ENCODE results near the gene SYT3.

The SYT3 gene

GRCh38 chr19:50639121-50640112 is at the start of gene SYT3:
Gene SYT3, minus strand, starts transcription at chr19:50639881. Its CDS starts 2,470 bp downstream, at chr19:50637411.
- DNase-seq = peak; percentile 9 to 11

- no peak for DNase-seq
Observed at GRCh38 chr19:50688766-50689165, 49.1 kb upstream of the SYT3 start.

- no peak for DNase-seq
Observed at GRCh38 chr19:50686310-50687032, 46.8 kb upstream of the SYT3 start.

GRCh38 chr19:50679177-50680125 is 39.8 kb upstream of the SYT3 start:
- DNase-seq = peak; percentile 62 to 64

GRCh38 chr19:50678323-50678722 is 38.6 kb upstream of the SYT3 start:
- DNase-seq = no peak

GRCh38 chr19:50677636-50678035 is 38.0 kb upstream of the SYT3 start:
- DNase-seq = no peak

DNA sequence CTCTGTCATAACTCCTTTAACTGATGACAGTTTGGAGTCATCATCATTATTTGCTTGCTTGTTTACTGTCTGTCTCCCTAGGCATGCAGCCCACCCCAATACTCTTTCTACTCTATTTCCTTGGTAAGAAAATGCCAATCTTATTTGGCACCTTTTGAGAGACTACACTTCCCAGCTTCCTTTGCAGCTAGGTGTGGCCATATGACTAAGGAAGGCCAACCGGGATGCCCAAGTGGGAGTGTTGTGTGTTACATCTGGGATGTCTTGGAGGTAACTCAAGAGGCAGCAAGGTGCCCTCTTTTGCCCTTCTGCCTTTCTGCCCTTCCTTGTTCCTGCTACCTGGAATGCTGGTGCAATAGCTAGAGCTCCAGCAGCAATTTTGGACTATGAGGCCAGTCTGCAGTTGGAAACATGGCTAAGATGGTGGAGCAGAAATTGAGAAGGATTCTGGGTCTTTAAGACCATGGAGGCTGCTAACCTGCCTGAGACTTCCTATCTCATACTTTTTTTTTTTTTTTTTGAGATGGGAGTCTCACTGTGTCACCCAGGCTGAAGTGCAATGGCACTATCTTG is 37.0 kb upstream of the SYT3 start:
- DNase-seq = no peak

- no peak for DNase-seq
Observed at GRCh38 chr19:50673118-50673517, 33.4 kb upstream of the SYT3 start.

DNA sequence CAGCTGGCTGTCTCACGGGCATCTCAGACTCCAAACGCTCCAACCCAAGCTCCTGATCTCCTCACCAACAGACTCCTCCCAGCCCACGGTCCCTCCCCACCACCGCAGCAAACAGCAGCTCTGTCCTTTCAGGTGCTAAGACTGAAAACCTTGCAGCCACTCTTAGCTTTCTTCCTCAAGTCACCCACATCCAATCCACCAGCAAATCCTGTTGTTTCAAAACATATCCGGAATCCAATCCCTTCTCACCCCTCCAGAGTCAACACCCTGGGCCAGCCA is 30.4 kb upstream of the SYT3 start:
- no peak for DNase-seq

GRCh38 chr19:50669302-50670101 is 29.8 kb upstream of the SYT3 start:
- DNase-seq = peak; percentile 13 to 24

GRCh38 chr19:50668879-50669278 is 29.2 kb upstream of the SYT3 start:
- no peak for DNase-seq

- no peak for DNase-seq
Observed at GRCh38 chr19:50668416-50668815, 28.7 kb upstream of the SYT3 start.

GRCh38 chr19:50667759-50668231 is 28.1 kb upstream of the SYT3 start:
- DNase-seq = no peak

GRCh38 chr19:50667177-50667758 is 27.6 kb upstream of the SYT3 start:
- no peak for DNase-seq

DNA sequence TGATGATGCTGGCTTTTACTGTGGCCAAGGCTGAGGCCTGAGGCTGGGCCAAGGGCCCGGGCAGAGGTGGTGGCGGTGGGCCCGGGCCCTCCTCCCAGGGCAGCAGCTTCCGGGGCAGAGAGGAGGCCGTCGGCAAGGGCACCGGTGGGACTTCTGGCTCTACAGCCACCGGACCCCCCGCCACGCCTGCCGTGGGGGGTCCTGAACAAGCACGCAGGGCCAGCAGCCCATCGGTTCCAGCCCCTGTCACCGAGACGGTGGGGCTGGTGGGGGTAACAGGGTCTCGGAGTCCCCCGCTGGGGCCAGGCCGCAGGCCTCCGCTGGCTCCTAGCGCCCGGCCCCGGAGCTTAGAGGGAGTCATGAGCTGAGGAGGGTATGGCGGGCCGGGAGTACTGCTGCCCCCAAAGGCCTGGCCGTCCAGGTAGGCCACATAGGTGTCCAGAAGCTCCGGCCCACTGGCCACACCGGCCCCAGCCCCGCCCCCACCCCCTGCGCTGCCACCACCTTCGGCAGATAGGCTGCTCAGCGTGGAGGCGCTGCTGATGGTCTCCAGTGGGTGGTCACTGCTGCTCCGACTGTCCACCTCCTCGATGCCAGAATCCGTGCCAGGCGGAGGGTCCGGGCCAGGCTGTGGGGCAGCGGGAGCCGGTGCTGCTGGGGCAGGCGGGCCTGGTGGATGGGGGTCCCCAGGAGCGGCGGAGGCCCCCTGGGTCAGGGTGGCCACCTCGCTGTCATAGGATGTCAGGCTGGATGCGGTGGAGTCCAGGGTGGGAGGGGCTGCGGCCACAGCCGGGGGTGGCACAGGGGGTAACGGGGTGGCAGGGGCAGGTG is 26.9 kb upstream of the SYT3 start:
- DNase-seq = no peak

GRCh38 chr19:50664204-50664603 is 24.5 kb upstream of the SYT3 start:
- no peak for DNase-seq

- no peak for DNase-seq
Observed at GRCh38 chr19:50663482-50663790, 23.8 kb upstream of the SYT3 start.

GRCh38 chr19:50662651-50663481 is 23.2 kb upstream of the SYT3 start:
- no peak for DNase-seq

Data from activated CD4-positive, alpha-beta T cell treated with anti-CD3 and anti-CD28 coated beads, Interleukin-2, amount 50 U/mL, for 4 hours (primary cell).